A549 (cell line): Measurements from ENCODE around the gene RPH3AL.
"Not testable (repeated sequence)": the region's sequence is repeated elsewhere in the genome, so short reads cannot be mapped to it uniquely, and the experiment has no call there.

Source experiments
- CTCF ChIP-seq: fragments of >200 bp; sonication (Bioruptor Twin); formaldehyde crosslinking; IDR thresholded peaks from 3 replicates; pipeline ENCODE4 v1.5.1; 2016
- KDM1A ChIP-seq: fragments of 200-600 bp; sonication (generic); IDR thresholded peaks from 2 replicates; pipeline ENCODE4 v1.6.1; 2016; ENCODE audit warnings: low read depth, mild to moderate bottlenecking
- POLR2A ChIP-seq: IDR thresholded peaks from 2 replicates; pipeline ENCODE4 v1.6.1; 2012; ENCODE audit warnings: mild to moderate bottlenecking, low read length
- RAD21 ChIP-seq, 2 experiments: fragments of >200 bp in 1 of 2; sonication (Bioruptor Twin) in 1 of 2; formaldehyde crosslinking in 1 of 2; IDR thresholded peaks in 1 of 2; conservative IDR thresholded peaks in 1 of 2; 2 replicates in 1 of 2; 3 replicates in 1 of 2; pipeline ENCODE4 v1.6.1; 2012 to 2018; ENCODE audit warnings: inconsistent platforms in 1 of 2
- REST ChIP-seq: fragments of 200-600 bp; sonication (generic); IDR thresholded peaks from 2 replicates; pipeline ENCODE4 v1.6.1; 2016; ENCODE audit warnings: antibody characterized with exemption, mild to moderate bottlenecking, moderate library complexity

- TF ChIP-seq CTCF; POLR2A; REST; RAD21 (conservative IDR thresholded peaks at IDR 0.05 in 1 of 2, IDR thresholded peaks at IDR 0.05 in 1 of 2); KDM1A: not testable (repeated sequence)
Observed at GRCh38 chr17:201736-202135, 150.9 kb downstream of the RPH3AL start.
